ENCODE data around the gene NOTCH3.

DNA sequence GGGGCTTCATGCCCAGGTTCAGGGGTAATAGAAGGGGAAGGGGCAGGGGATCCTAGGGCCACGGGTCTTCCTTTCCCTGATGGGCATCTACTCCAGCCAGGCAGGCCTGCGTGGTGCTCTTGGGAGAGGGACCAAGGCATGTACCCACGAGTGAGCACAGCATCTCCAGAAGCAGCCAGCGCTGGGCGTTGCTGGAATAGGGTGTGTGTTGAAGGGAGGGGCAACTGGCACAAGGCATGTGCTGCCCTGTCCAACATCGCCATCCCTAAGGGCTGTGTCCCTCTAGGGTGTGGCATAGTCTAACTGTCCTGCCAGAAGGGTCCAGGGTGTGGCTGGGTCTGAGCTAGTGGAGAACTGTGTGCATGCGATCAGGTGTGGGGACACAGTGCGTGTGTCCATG, 2.9 kb downstream of the NOTCH3 start:
- no peak for TF ChIP-seq EZH2 (IDR thresholded peaks at IDR 0.05; ENCODE audit: insufficient read depth, low read length)
- TF ChIP-seq, protein P1, sequence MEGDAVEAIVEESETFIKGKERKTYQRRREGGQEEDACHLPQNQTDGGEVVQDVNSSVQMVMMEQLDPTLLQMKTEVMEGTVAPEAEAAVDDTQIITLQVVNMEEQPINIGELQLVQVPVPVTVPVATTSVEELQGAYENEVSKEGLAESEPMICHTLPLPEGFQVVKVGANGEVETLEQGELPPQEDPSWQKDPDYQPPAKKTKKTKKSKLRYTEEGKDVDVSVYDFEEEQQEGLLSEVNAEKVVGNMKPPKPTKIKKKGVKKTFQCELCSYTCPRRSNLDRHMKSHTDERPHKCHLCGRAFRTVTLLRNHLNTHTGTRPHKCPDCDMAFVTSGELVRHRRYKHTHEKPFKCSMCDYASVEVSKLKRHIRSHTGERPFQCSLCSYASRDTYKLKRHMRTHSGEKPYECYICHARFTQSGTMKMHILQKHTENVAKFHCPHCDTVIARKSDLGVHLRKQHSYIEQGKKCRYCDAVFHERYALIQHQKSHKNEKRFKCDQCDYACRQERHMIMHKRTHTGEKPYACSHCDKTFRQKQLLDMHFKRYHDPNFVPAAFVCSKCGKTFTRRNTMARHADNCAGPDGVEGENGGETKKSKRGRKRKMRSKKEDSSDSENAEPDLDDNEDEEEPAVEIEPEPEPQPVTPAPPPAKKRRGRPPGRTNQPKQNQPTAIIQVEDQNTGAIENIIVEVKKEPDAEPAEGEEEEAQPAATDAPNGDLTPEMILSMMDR (IDR thresholded peaks at IDR 0.05; ENCODE audit: insufficient read depth, low read depth, low read length): no peak

Measured in astrocyte (in vitro differentiated cells and primary cell).